GM12892 (cell line): ENCODE results near the gene SUSD3.
"Not testable (repeated sequence)": the region's sequence is repeated elsewhere in the genome, so short reads cannot be mapped to it uniquely, and the experiment has no call there.

Source experiments
- DNase-seq: peaks from one replicate; pipeline ENCODE4 v3.0.0; 2011; ENCODE audit not compliant: insufficient read length
- FAIRE-seq: peaks from 2 replicates; lab custom pipeline; 2011; peaks lifted over from hg19 to GRCh38; lab: Jason Lieb, UNC
- POLR2A ChIP-seq: IDR thresholded peaks from 2 replicates; pipeline ENCODE4 v1.6.1; 2011; ENCODE audit warnings: low read depth, low read length, control low read depth
- POLR2AphosphoS5 ChIP-seq: IDR thresholded peaks from 2 replicates; pipeline ENCODE4 v1.6.1; 2011; ENCODE audit warnings: low read depth, low read length, control low read depth
- TAF1 ChIP-seq: IDR thresholded peaks from 2 replicates; pipeline ENCODE4 v1.6.1; 2011; ENCODE audit warnings: low read depth, mild to moderate bottlenecking, control low read depth, low read length, borderline replicate concordance

The SUSD3 gene

GRCh38 chr9:93098236-93098946 is 39.9 kb downstream of the SUSD3 start:
- DNase-seq = no peak
- FAIRE-seq = peak; percentile 33
- TF ChIP-seq POLR2AphosphoS5 (no peak), TAF1 (no peak), POLR2A (no peak)

- DNase-seq (no peak), FAIRE-seq (no peak)
- no peak for TF ChIP-seq TAF1
- TF ChIP-seq POLR2A = no peak
- TF ChIP-seq POLR2AphosphoS5 = no peak
Measured at GRCh38 chr9:93099551-93100275, 41.2 kb downstream of the SUSD3 start.

- FAIRE-seq (no peak), DNase-seq (no peak)
- no peak for TF ChIP-seq POLR2A
- no peak for TF ChIP-seq TAF1
- no peak for TF ChIP-seq POLR2AphosphoS5
Measured at GRCh38 chr9:93100276-93100636, 41.8 kb downstream of the SUSD3 start.

- FAIRE-seq, DNase-seq: not testable (repeated sequence)
Measured at GRCh38 chr9:93101086-93101485, 42.6 kb downstream of the SUSD3 start.

- no peak for DNase-seq
- no peak for TF ChIP-seq POLR2A
- TF ChIP-seq POLR2AphosphoS5 = no peak
- TF ChIP-seq TAF1 = no peak
- no peak for FAIRE-seq
Measured at GRCh38 chr9:93105620-93106019, 47.1 kb downstream of the SUSD3 start.

GRCh38 chr9:93107151-93107824 is 48.8 kb downstream of the SUSD3 start:
- no peak for FAIRE-seq
- TF ChIP-seq POLR2A = no peak
- no peak for TF ChIP-seq POLR2AphosphoS5
- TF ChIP-seq TAF1 = no peak
- DNase-seq = no peak

GRCh38 chr9:93107825-93108161 is 49.3 kb downstream of the SUSD3 start:
- no peak for FAIRE-seq
- DNase-seq = no peak
- TF ChIP-seq POLR2A (no peak), TAF1 (no peak), POLR2AphosphoS5 (no peak)

- DNase-seq (no peak), FAIRE-seq (no peak)
- TF ChIP-seq POLR2A (no peak), POLR2AphosphoS5 (no peak), TAF1 (no peak)
Measured at GRCh38 chr9:93108291-93109041, 50.0 kb downstream of the SUSD3 start.

GRCh38 chr9:93110311-93110855 is 51.9 kb downstream of the SUSD3 start:
- FAIRE-seq = no peak
- TF ChIP-seq POLR2AphosphoS5 (no peak), TAF1 (no peak)
- no peak for DNase-seq

- no peak for DNase-seq
- no peak for FAIRE-seq
- TF ChIP-seq POLR2A (no peak), TAF1 (no peak), POLR2AphosphoS5 (no peak)
Measured at GRCh38 chr9:93111001-93111370, 52.5 kb downstream of the SUSD3 start.

GRCh38 chr9:93111371-93112115 is 53.0 kb downstream of the SUSD3 start:
- DNase-seq (no peak), FAIRE-seq (no peak)
- TF ChIP-seq POLR2A (no peak), POLR2AphosphoS5 (no peak), TAF1 (no peak)
